GM12878 (cell line): ENCODE results near the gene DPPA4. TPM values are rescaled to one million over a fixed set of nuclear protein-coding genes. Genes with fewer than 3 reads are reported as not detected.

Source experiments
- ATAC-seq: fragments of 200-7000 bp; cut with Tn5 transposase; 3 replicates; pipeline ENCODE4 v1.9.1; 2020; ENCODE audit warnings: mild to moderate bottlenecking, moderate library complexity
- BruUV-seq: library from RNA; stranded (reverse); fragments of 400-500 nt; replicated peaks from 2 replicates; lab custom pipeline; 2021; lab: Mats Ljungman, UMichigan
- CTCF ChIA-PET: fragments of 300-600 bp; sonication (Branson Sonifier 250); formaldehyde crosslinking; extraction: SDS; loops from one replicate; lab custom pipeline; 2021; ENCODE audit warnings: inconsistent platforms; lab: Yijun Ruan, JAX
- POLR2A ChIA-PET: fragments of 350-600 bp; formaldehyde crosslinking; extraction: SDS; loops from one replicate; lab custom pipeline; 2021; ENCODE audit warnings: inconsistent platforms; lab: Charles Lee
- RAD21 ChIA-PET: fragments of 300-600 bp; sonication (Branson Sonifier 250); formaldehyde crosslinking; loops from one replicate; lab custom pipeline; 2023; ENCODE audit warnings: antibody characterized with exemption; ENCODE audit not compliant: unreplicated experiment; lab: Charles Lee
- SMC1A ChIA-PET: fragments of 300-600 bp; sonication (Branson Sonifier 250); formaldehyde crosslinking; loops from one replicate; lab custom pipeline; 2023; ENCODE audit not compliant: unreplicated experiment, uncharacterized antibody; lab: Charles Lee
- DNase-seq: peaks from one replicate; pipeline ENCODE4 v3.0.0-alpha.2; 2011; ENCODE audit warnings: low read depth, low spot score
- FAIRE-seq: peaks from 3 replicates; lab custom pipeline; 2011; peaks lifted over from hg19 to GRCh38; lab: Jason Lieb, UNC
- H2AFZ ChIP-seq: 2 replicates; pipeline ENCODE4 v1.6.0; 2011; ENCODE audit warnings: low read depth, low read length, control low read depth; ENCODE audit not compliant: control insufficient read depth
- H3K27ac ChIP-seq: 2 replicates; pipeline ENCODE4 v1.5.1; 2011; ENCODE audit warnings: control low read depth; ENCODE audit not compliant: control insufficient read depth, insufficient read depth
- H3K27me3 ChIP-seq, 2 experiments: replicated peaks in 1 of 2; 2 replicates each; pipeline versions ENCODE4 v1.6.0 to v1.6.1; 2011; ENCODE audit warnings: low read length in 1 of 2; ENCODE audit not compliant: control insufficient read depth in 2 of 2, insufficient read depth in 2 of 2
- H3K36me3 ChIP-seq, 2 experiments: 2 replicates each; pipeline ENCODE4 v1.5.1; 2011; ENCODE audit warnings: low read length in 1 of 2; ENCODE audit not compliant: control insufficient read depth in 2 of 2, insufficient read depth in 2 of 2
- H3K4me1 ChIP-seq: 2 replicates; pipeline ENCODE4 v1.6.1; 2011; ENCODE audit warnings: mild to moderate bottlenecking, low read length, moderate library complexity, mixed read lengths; ENCODE audit not compliant: control insufficient read depth, insufficient read depth
- H3K4me2 ChIP-seq: 2 replicates; pipeline ENCODE4 v1.6.0; 2011; ENCODE audit warnings: control low read depth; ENCODE audit not compliant: control insufficient read depth, insufficient read depth
- H3K4me3 ChIP-seq: fragments of 200-600 bp; sonication (generic); 2 replicates; pipeline ENCODE4 v1.5.1; 2016
- H3K79me2 ChIP-seq: 2 replicates; pipeline ENCODE4 v1.6.0; 2011; ENCODE audit warnings: low read length; ENCODE audit not compliant: control insufficient read depth, insufficient read depth
- H3K9ac ChIP-seq: 2 replicates; pipeline ENCODE4 v1.8.0; 2011; ENCODE audit warnings: low read length, control low read depth, mixed read lengths; ENCODE audit not compliant: control insufficient read depth, insufficient read depth
- H3K9me3 ChIP-seq: replicated peaks from 3 replicates; pipeline ENCODE4 v1.5.1; 2011; ENCODE audit warnings: mild to moderate bottlenecking, low read length; ENCODE audit not compliant: control insufficient read depth, insufficient read depth
- H4K20me1 ChIP-seq: 2 replicates; pipeline ENCODE4 v1.6.0; 2011; ENCODE audit not compliant: control insufficient read depth, insufficient read depth
- BMI1 ChIP-seq: fragments of 450-650 bp; IDR thresholded peaks from 2 replicates; pipeline ENCODE4 v1.6.1; 2016; ENCODE audit warnings: mild to moderate bottlenecking, moderate library complexity, borderline replicate concordance
- CHD4 ChIP-seq: fragments of 200-600 bp; sonication (generic); IDR thresholded peaks from 2 replicates; pipeline ENCODE4 v1.6.1; 2016; ENCODE audit warnings: mild to moderate bottlenecking
- CREB1 ChIP-seq: IDR thresholded peaks from 2 replicates; pipeline ENCODE4 v1.6.1; 2012; ENCODE audit warnings: low read depth, mild to moderate bottlenecking, inconsistent platforms
- EGR1 ChIP-seq, 2 experiments: IDR thresholded peaks; 1 replicate in 1 of 2; 2 replicates in 1 of 2; pipeline ENCODE4 v1.6.1; 2011 to 2012; ENCODE audit warnings: low read depth in 2 of 2, low read length in 2 of 2, borderline replicate concordance in 1 of 2, mild to moderate bottlenecking in 1 of 2, moderate library complexity in 1 of 2
- FOXM1 ChIP-seq: IDR thresholded peaks from 2 replicates; pipeline ENCODE4 v1.6.1; 2012; ENCODE audit warnings: low read depth, mild to moderate bottlenecking, inconsistent platforms, low read length, moderate library complexity
- MEF2B ChIP-seq: fragments of 450-650 bp; IDR thresholded peaks from 2 replicates; pipeline ENCODE4 v1.6.1; 2018; ENCODE audit warnings: mild to moderate bottlenecking, moderate library complexity; ENCODE audit not compliant: partially characterized antibody, poor library complexity, severe bottlenecking
- MXI1 ChIP-seq: fragments of 150-350 bp; IDR thresholded peaks from 2 replicates; pipeline ENCODE4 v1.6.1; 2011; ENCODE audit warnings: low read depth, mild to moderate bottlenecking, inconsistent platforms, low read length, improper control_type of control experiment
- POLR2A ChIP-seq: IDR thresholded peaks from 2 replicates; pipeline ENCODE4 v1.6.1; 2011; ENCODE audit warnings: low read depth, mild to moderate bottlenecking, low read length
- RUNX3 ChIP-seq: IDR thresholded peaks from 2 replicates; pipeline ENCODE4 v1.6.1; 2012; ENCODE audit warnings: low read length, inconsistent platforms
- SIX5 ChIP-seq: IDR thresholded peaks from 2 replicates; pipeline ENCODE4 v1.6.1; 2011; ENCODE audit warnings: mild to moderate bottlenecking, low read depth, low read length, moderate library complexity; ENCODE audit not compliant: severe bottlenecking
- TAF1 ChIP-seq: IDR thresholded peaks from 2 replicates; pipeline ENCODE4 v1.6.1; 2011; ENCODE audit warnings: mild to moderate bottlenecking, low read depth, low read length, borderline replicate concordance
- TCF3 ChIP-seq: IDR thresholded peaks from 2 replicates; pipeline ENCODE4 v1.6.1; 2012; ENCODE audit warnings: low read depth, mild to moderate bottlenecking, low read length, borderline replicate concordance; ENCODE audit not compliant: insufficient read depth
- ZNF384 ChIP-seq: IDR thresholded peaks from 2 replicates; pipeline ENCODE4 v1.6.1; 2012; ENCODE audit warnings: low read depth, mild to moderate bottlenecking, low read length, improper control_type of control experiment, borderline replicate concordance
- ZNF622 ChIP-seq: fragments of 450-650 bp; IDR thresholded peaks from 2 replicates; pipeline ENCODE4 v1.6.1; 2017; ENCODE audit warnings: mild to moderate bottlenecking, inconsistent platforms
- WGBS: methylation state at CpG from one replicate; pipeline ENCODE4 v1.1.6; 2016; ENCODE audit warnings: low lambda C conversion rate; ENCODE audit not compliant: insufficient replicate concordance, insufficient coverage; ENCODE audit errors: missing lambda C conversion rate; 5-methylcytosine and 5-hydroxymethylcytosine counted together
- in situ Hi-C: fragments of 300-500 bp; cut with MboI; formaldehyde crosslinking; loops from 9 replicates; pipeline ENCODE4 v1.14.3; 2018; ENCODE audit warnings: mixed read lengths
- intact Hi-C: fragments of 100-400 bp; cut with micrococcal nuclease; formaldehyde crosslinking; loops from one replicate; pipeline ENCODE4 v1.14.2; 2022; ENCODE audit not compliant: unreplicated experiment
- polyA plus RNA-seq, 11 experiments: library from polyadenylated mRNA; depleted of rRNA in 4 of 11; unstranded in 6 of 11; stranded (reverse) in 5 of 11; fragments of >200 nt; fragmentation: Nextera tagmentation in 4 of 11; fragmentation: Illumina TruSeq in 1 of 11; extraction: Ambion mirVana in 4 of 11; extraction: Trizol in 1 of 11; gene quantifications; 1 replicate in 1 of 11; 2 replicates in 10 of 11; pipeline versions ENCODE4 v1.2.1 to v1.2.3, GENCODE V29; 2011 to 2016; ENCODE audit warnings: inconsistent platforms in 2 of 11, missing spikeins in 2 of 11, low read depth in 1 of 11
- total RNA-seq, 4 experiments: library from RNA; depleted of rRNA in 3 of 4; stranded (reverse); fragments of >200 nt in 3 of 4; fragmentation: Illumina TruSeq in 1 of 4; extraction: Trizol in 1 of 4; gene quantifications; 2 replicates each; pipeline versions ENCODE4 v1.2.1 to v1.2.3, GENCODE V29; 2013 to 2021
- TF ChIP-seq, protein P1 (sequence below): fragments of 450-650 bp; IDR thresholded peaks from 2 replicates; pipeline ENCODE4 v1.6.1; 2014; ENCODE audit warnings: mild to moderate bottlenecking
- TF ChIP-seq, protein P2 (sequence below): IDR thresholded peaks from 2 replicates; pipeline ENCODE4 v1.6.1; 2012; ENCODE audit warnings: low read depth, low read length, improper control_type of control experiment
- TF ChIP-seq, protein P3 (sequence below): IDR thresholded peaks from 2 replicates; pipeline ENCODE4 v1.6.1; 2011; ENCODE audit warnings: low read depth, mild to moderate bottlenecking, low read length, moderate library complexity, borderline replicate concordance; ENCODE audit errors: extremely low read depth
- TF ChIP-seq, protein P4 (sequence below): fragments of 450-650 bp; formaldehyde crosslinking; IDR thresholded peaks from 2 replicates; pipeline ENCODE4 v1.5.0; 2022; ENCODE audit warnings: mild to moderate bottlenecking, missing genetic modification characterization

DPPA4 gene
- total and polyA plus RNA-seq, 10 of the 15 experiments (the other 5 are each of a cell fraction or from before 2014, with no cell fraction given), result 0.01 to 0.90 (median 0.44) TPM; not detected in 5

DNA sequence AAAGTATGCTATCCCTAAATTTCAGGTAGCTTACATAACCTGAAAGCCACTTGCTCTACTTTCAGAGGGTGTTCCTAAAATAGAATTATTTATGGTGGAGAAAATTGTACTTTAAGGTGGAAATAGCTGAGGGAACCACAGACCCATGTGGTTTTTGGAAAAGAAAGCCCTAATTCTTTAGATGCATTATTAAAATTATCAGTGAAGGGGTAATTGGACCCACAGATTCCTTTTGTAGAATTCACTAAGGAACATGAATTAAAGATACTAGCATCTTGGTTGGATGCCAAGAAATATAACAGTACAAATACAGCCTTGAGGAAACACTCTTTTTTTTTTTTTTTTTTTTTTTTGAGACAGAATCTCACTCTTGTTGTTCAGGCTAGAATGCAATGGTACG lies 58.8 kb downstream of the DPPA4 start:
- H3K36me3 ChIP-seq, result no peaks in the 10 kb centered on the region
- CTCF ChIA-PET, result interaction anchor here (1.0 kb wide), 1 partner anchor 1037 kb away, joined by 4 read pairs; no protein-coding TSS in a partner anchor
- H3K9ac ChIP-seq, result no peak overlapping the region
- no peaks in the 10 kb centered on the region for H3K27me3 ChIP-seq
- no TSS peak for BruUV-seq
- no peak overlapping the region for H2AFZ ChIP-seq
- intact Hi-C loops, result loop anchor here (5.0 kb wide), 2 partner anchors 119 to 1034 kb away; no protein-coding TSS in a partner anchor
- POLR2A ChIA-PET, result no interaction called here
- no peak overlapping the region for H3K27ac ChIP-seq
- no peak overlapping the region for H3K4me3 ChIP-seq
- RAD21 ChIA-PET, result interaction anchor here (0.6 kb wide), 1 partner anchor 675 kb away, joined by 3 read pairs; no protein-coding TSS in a partner anchor
- ATAC-seq, result no peak
- H3K79me2 ChIP-seq, result no peaks in the 10 kb centered on the region
- no peaks in the 10 kb centered on the region for H4K20me1 ChIP-seq
- WGBS, result no CpG with 5 or more reads among the region's 1 CpG
- H3K4me2 ChIP-seq, result no peak overlapping the region
- FAIRE-seq, result no peak
- H3K9me3 ChIP-seq, result no peaks in the 10 kb centered on the region
- H3K4me1 ChIP-seq, result no peaks in the 10 kb centered on the region
- no peak for DNase-seq
- in situ Hi-C loops, result no loop called here
- SMC1A ChIA-PET, result interaction anchor here (0.7 kb wide), 1 partner anchor 1036 kb away, joined by 3 read pairs; no protein-coding TSS in a partner anchor
- TF ChIP-seq MEF2B, result no peak
- TF ChIP-seq, protein P1, sequence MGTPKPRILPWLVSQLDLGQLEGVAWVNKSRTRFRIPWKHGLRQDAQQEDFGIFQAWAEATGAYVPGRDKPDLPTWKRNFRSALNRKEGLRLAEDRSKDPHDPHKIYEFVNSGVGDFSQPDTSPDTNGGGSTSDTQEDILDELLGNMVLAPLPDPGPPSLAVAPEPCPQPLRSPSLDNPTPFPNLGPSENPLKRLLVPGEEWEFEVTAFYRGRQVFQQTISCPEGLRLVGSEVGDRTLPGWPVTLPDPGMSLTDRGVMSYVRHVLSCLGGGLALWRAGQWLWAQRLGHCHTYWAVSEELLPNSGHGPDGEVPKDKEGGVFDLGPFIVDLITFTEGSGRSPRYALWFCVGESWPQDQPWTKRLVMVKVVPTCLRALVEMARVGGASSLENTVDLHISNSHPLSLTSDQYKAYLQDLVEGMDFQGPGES, result no peak
- no peak for TF ChIP-seq BMI1
- TF ChIP-seq, protein P2, sequence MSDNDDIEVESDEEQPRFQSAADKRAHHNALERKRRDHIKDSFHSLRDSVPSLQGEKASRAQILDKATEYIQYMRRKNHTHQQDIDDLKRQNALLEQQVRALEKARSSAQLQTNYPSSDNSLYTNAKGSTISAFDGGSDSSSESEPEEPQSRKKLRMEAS, result no peak
- no peak for TF ChIP-seq TCF3
- TF ChIP-seq, protein P3, sequence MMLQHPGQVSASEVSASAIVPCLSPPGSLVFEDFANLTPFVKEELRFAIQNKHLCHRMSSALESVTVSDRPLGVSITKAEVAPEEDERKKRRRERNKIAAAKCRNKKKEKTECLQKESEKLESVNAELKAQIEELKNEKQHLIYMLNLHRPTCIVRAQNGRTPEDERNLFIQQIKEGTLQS, result no peak
- no peak for TF ChIP-seq ZNF622
- no peak for TF ChIP-seq CHD4
- no peak for TF ChIP-seq ZNF384
- TF ChIP-seq FOXM1, result no peak
- TF ChIP-seq CREB1, result no peak
- TF ChIP-seq, protein P4, sequence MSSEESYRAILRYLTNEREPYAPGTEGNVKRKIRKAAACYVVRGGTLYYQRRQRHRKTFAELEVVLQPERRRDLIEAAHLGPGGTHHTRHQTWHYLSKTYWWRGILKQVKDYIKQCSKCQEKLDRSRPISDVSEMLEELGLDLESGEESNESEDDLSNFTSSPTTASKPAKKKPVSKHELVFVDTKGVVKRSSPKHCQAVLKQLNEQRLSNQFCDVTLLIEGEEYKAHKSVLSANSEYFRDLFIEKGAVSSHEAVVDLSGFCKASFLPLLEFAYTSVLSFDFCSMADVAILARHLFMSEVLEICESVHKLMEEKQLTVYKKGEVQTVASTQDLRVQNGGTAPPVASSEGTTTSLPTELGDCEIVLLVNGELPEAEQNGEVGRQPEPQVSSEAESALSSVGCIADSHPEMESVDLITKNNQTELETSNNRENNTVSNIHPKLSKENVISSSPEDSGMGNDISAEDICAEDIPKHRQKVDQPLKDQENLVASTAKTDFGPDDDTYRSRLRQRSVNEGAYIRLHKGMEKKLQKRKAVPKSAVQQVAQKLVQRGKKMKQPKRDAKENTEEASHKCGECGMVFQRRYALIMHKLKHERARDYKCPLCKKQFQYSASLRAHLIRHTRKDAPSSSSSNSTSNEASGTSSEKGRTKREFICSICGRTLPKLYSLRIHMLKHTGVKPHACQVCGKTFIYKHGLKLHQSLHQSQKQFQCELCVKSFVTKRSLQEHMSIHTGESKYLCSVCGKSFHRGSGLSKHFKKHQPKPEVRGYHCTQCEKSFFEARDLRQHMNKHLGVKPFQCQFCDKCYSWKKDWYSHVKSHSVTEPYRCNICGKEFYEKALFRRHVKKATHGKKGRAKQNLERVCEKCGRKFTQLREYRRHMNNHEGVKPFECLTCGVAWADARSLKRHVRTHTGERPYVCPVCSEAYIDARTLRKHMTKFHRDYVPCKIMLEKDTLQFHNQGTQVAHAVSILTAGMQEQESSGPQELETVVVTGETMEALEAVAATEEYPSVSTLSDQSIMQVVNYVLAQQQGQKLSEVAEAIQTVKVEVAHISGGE, result no peak
- TF ChIP-seq SIX5, result no peak
- TF ChIP-seq EGR1 (IDR thresholded peaks at IDR 0.05; ENCODE audit: borderline replicate concordance in 1 of 2, low read depth in 2 of 2, low read length in 2 of 2), result no peak
- TF ChIP-seq TAF1, result no peak
- TF ChIP-seq RUNX3, result no peak
- TF ChIP-seq POLR2A, result no peak
- no peak for TF ChIP-seq MXI1
